Right hindlimb (tissue), 1 donor: ENCODE results near the gene MAN2A2.
"Not testable (repeated sequence)": the region's sequence is repeated elsewhere in the genome, so short reads cannot be mapped to it uniquely, and the experiment has no call there.

Experiments used
- DNase-seq: peaks from one replicate; pipeline ENCODE4 v3.0.0-alpha.2; 2018

The MAN2A2 gene

DNA sequence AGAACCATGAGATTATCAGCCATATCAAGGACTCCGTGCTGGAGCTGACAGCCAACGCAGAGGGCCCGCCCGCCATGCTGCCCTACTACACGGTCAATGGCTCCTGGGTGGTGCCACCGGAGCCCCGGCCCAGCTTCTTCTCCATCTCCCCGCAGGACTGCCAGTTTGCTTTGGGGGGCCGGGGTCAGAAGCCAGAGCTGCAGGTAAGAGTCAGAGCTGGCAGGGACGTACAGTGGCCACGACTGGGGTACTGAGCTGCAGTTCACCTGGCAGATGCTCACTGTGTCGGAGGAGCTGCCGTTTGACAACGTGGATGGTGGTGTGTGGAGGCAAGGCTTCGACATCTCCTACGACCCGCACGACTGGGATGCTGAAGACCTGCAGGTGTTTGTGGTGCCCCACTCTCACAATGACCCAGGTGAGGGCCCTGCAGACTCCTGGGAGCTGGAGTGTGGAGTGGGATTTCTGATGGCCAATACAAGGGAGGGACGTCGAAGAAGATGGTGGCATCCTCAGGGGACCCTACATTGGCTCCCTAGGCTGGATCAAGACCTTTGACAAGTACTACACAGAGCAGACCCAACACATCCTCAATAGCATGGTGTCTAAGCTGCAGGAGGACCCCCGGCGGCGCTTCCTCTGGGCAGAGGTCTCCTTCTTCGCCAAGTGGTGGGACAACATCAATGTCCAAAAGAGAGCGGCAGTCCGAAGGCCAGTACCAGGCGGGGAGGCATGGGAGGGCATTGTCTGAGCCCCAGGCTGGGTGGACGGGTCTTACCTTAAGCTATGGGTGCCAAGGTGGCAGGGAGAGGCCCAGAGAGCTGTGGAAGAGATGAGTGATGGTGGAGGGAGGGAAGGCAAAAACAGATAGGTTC is 2.4 kb downstream of the MAN2A2 start:
- DNase-seq: no peak

DNA sequence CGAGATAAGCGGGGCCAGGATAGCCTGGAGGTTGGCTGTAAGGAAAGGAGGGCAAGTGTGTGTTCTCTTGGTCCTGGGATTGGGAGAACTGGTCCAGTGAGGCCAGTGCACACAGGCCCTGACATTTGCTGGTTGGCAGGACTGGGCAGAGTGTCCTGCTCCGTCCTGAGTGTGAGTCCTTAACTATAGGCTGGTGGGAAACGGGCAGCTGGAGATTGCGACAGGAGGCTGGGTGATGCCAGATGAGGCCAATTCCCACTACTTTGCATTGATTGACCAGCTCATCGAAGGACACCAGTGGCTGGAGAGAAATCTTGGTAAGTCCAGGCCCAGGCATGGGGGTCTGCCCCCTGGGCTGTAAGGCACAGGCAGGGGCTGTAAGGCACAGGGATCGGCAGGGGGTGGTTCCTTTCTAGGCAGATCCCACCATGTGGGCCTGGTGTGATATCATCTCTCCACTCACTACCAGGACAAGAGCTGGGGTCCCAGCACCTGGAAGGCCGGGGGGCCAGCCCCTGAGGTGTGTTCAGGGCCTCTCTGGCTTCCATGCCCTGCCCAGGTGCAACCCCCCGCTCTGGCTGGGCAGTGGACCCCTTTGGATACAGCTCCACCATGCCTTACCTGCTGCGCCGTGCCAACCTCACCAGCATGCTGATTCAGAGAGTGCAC is 3.2 kb downstream of the MAN2A2 start:
- no peak for DNase-seq

DNA sequence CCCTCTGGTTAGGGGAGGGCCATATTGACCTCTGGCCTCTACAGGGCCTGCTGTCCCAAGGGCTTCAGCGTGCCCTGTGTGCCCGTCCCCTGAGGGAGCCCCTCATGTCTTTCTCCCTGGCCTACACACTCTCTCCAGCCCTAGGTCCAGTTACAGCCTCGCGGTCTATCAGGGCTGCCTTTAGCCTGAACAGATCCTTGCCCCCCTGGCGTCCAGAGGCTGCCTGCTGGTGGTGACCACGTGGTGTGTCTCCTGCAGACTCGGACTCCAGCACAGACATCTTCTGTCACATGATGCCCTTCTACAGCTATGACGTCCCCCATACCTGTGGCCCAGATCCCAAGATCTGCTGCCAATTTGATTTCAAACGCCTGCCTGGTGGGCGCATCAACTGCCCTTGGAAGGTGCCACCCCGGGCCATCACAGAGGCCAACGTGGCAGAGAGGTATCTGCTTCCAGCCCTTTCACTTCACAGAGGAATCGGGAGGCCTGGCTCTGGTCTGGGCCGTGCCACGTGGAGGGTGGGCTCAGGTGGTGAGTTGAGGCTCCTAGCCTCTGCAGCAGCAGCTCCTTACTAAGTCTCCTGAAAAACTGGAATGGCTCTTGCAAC is 4.1 kb downstream of the MAN2A2 start:
- no peak for DNase-seq

DNA sequence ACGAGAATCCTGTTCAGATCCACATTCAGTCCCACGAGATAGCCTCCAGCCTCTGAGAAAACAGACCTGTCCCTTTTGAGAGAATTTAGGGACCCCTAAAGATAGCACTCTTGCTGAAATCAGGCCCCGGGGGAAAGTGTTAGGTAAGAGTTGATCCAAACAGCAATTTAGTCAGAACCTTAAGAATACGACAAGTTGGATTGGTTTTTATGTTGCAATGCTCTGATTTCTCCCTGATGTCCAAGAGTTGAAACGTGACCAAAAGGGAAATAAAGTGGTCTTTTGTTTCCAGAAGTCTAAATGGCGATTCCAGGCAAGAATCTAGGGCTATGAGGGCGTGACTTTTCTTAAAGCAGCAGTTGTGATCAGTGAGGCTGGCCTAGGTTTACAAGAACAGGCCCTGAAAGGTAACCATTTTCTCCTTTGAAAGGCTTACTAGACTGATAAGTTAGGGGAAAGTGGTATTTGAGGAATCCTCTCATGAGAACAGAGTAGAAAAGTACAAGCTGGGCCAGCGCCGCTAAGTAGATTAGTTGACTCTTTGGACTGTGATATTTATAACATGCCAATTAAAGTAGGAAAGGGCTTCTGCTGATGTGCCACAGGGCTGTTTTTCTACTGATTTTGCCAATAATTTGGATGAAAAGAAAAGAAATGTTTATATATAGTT is 4.9 kb downstream of the MAN2A2 start:
- DNase-seq: no peak

DNA sequence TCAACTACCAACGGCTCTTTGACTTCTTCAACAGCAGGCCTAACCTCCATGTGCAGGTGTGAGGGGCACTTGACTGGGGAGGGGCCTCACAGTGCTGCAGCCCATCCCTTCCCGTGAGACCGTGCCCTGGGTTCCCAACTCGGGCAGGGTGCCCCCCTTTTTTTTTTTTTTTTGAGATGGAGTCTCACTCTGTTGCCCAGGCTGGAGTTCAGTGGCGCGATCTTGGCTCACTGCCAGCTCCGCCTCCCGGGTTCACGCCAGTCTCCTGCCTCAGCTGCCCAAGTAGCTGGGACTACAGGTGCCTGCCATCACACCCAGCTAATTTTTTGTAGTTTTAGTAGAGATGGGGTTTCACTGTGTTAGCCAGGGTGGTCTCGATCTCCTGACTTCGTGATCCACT is 6.3 kb downstream of the MAN2A2 start:
- DNase-seq: not testable (repeated sequence)

DNA sequence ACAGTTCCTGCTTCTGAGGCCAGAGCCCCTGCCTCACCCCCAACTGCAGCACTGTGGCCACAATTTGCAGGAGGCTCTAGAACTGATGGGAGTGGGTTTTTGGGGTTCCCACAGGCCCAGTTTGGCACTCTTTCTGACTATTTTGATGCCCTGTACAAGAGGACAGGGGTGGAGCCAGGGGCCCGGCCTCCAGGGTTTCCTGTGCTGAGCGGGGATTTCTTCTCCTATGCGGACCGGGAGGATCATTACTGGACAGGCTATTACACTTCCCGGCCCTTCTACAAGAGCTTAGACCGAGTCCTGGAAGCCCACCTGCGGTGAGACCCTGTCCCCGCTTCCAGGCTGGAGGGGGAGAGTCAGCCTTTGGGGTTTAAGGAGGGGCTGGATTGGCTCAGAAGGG is 6.9 kb downstream of the MAN2A2 start:
- DNase-seq: no peak

DNA sequence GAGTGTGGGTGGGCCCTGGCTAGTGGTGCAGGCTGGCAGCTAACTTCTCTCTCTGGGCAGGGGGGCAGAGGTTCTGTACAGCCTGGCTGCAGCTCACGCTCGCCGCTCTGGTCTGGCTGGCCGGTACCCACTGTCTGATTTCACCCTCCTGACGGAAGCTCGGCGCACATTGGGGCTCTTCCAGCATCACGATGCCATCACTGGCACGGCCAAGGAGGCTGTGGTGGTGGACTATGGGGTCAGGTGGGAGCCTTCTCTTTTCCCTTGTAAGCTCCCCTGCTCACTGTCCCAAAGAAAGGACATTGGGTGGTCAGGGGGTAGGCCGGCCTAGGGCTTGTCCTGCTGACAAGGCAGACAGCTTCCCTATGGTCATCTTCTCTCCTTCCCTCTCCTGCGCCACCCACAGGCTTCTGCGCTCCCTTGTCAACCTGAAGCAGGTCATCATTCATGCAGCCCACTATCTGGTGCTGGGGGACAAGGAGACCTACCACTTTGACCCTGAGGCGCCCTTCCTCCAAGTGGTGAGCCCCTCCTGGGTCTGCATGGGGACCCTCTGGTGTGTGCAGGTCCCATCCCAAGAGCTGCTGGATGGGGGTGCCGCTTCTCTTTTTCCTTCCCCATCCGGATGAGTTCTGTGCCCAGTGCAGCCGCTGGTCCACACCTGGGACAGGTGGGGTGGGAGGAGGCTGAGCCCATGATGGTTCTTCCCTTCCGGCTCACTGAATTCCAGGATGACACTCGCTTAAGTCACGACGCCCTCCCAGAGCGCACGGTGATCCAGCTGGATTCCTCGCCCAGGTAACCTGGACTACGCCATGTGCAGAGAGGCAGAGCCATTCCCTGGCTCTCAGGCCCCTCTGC is 7.6 kb downstream of the MAN2A2 start:
- no peak for DNase-seq

DNA sequence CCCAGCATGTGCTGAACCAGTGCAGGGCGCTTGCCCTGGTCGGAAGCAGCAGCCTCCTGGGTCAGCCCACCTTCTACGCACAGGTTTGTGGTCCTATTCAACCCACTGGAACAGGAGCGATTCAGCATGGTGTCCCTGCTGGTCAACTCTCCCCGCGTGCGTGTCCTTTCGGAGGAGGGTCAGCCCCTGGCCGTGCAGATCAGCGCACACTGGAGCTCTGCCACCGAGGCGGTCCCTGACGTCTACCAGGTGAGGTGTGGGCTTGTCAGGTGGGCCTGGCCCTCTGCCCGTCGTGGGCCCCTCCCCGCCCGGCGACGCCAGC is 8.2 kb downstream of the MAN2A2 start:
- DNase-seq: no peak

DNA sequence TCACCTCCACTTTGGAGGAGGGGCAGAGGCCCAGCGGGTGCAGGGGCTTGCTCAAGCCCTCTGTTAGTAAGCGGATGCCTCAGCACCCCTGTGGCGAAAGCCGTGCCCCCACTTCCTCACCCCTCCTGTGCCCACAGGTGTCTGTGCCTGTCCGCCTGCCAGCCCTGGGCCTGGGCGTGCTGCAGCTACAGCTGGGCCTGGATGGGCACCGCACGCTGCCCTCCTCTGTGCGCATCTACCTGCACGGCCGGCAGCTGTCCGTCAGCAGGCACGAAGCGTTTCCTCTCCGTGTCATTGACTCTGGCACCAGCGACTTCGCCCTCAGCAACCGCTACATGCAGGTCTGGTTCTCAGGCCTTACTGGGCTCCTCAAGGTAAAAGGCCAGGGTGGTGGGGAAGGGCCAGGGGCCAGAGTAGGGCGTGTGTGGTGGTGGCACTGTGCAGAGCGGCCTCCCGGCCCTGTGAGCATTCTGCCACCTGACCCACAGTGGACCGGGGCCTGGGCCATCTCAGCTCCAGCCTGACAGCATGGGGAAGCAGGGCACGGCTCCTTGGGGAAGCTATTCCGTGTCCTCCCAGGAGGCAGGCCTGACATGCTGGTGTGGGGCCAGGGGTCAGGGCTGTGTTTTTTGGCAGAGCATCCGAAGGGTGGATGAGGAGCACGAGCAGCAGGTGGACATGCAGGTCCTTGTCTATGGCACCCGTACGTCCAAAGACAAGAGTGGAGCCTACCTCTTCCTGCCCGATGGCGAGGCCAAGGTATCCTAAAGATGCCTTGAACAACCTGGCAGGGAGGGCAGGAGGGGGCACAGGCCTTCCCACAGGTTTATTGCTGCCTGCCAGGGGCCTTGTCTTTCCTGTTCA is 9.0 kb downstream of the MAN2A2 start:
- no peak for DNase-seq

DNA sequence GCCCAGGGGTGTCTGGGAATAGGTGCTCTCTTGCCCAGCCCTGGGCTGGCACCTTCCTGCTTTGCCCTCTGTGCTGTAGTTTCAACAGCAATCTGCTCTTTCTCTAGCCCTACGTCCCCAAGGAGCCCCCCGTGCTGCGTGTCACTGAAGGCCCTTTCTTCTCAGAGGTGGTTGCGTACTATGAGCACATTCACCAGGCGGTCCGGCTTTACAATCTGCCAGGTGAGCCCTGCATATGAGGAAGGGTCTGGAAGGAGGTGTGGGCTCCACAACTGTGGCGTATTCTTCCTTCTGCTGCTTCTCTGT is 9.6 kb downstream of the MAN2A2 start:
- DNase-seq: no peak

DNA sequence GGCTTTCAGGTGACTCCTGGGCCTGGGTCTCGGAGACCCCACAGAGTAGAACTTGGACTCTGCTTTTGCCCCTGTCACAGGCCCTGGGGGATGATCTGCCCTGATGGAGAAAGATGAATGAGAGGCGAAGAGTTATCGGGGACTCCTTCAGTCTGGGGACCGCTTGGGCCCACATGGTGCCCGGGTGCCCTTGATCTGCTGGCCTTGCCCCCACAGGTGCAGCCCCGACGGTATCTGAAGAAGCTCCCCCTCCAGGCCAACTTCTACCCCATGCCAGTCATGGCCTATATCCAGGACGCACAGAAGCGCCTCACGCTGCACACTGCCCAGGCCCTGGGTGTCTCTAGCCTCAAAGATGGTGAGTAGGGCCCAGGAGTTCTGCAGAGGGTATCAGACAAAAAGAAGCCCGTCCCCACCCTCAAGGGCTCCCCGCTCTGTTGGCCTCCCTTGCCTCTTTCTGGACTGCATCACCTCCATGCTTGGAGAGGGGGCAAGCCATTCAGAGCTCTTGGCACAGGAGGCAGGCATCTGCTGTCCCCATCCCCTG is 10.4 kb downstream of the MAN2A2 start:
- no peak for DNase-seq

DNA sequence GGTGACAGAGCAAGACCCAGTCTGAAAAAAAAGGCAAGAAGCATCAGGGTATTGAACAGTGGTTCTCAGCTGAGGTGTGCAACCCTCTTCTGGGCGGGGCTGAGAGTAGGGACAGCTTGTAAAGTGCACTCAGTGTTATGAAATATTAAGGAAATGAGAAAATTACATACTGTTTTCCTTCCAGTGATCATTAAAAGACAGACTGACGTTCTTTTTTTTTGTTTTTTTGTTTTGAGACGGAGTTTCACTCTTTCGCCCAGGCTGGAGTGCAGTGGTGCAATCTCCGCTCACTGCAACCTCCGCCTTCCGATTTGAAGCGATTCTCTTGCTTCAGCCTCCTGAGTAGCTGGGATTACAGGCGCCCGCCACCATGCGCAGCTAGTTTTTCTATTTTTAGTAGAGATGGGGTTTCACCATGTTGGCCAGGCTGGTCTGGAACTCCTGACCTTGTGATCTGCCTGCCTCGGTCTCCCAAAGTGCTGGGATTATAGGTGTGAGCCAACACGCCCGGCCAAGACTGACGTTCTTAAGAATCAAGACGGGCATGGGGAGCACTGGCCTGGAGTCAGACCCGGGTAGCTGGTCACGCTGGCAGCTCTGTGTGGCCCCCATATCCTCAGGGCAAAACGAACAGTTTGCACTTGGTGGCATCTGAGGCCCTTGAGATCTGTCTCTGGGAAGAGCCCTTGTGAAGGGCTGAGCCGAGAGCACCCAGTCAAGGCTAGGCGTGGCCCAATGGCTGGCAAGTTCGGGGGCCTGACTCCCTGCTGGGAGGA is 11.4 kb downstream of the MAN2A2 start:
- no peak for DNase-seq

DNA sequence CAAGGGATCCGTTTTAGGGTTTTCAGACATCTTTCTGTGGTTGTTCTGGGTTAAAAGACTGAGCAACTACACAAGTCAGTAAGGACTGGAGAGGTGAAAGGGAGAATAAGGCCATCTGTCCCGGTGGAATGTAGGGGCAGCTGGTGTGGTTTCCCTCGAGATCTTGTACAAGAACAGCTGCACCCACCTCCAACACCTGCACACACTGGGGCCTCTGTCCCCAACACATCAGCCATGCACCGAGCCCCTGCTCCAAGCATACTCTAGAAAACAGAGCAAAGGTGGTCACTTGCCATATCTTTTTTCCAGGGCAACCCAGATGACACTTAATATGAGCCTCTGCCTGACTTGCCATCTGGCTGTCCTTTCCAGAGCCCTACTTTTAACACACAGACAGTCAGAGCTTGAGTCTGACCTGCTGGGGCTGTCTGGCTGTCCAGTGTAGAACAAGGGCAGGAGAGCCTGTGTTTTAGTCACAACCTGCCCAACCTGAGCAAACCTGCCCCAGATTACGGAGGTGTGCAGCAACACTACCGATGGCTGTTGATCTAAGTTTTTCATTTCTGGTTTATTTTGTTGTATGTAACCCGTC is 12.2 kb downstream of the MAN2A2 start:
- no peak for DNase-seq

DNA sequence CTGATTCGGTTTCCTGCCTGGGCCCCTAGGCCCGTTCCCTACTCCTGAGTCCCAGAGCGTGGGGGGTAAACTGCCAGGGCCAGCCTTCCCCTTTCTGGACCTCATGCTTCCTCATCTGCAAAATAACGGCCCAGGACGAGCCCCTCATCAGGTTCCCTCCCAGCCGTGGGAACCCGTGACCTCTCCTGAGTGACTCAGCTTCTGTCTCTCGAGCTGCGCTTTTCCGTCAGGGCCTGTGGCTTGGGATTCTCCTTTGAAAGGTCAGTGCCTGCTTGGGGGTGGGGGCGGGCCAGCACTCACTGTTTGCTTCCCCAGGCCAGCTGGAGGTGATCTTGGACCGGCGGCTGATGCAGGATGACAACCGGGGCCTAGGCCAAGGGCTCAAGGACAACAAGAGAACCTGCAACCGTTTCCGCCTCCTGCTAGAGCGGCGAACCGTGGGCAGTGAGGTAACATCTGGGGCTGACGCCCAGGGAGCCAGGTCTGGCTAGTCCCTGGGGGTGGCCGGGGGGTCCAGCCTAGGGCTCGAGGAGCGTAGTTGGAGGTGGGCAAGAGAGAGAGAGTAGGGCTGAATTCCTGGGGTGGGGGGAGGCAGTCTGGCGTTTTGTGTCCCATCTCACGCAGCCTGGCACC is 12.8 kb downstream of the MAN2A2 start:
- no peak for DNase-seq

DNA sequence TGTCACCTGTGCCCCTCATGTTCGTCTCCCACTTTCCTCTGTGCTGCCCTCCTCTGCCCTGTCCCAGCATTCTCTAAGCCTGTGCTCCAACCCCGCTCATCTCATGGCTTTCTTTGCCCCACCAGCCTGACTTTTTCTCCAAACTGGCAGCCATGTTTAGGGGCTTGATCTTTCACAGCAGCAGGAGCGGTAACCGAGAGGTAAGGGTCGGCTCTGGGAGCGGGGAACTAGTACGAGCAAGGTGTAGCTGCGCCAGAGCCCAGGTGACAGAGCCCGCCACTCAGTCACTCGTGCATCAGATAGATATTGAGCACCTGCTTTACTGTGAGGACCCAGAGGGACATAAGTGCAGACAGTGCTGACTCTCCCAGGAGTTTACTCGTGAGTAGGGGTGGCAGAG is 13.4 kb downstream of the MAN2A2 start:
- DNase-seq: no peak

DNA sequence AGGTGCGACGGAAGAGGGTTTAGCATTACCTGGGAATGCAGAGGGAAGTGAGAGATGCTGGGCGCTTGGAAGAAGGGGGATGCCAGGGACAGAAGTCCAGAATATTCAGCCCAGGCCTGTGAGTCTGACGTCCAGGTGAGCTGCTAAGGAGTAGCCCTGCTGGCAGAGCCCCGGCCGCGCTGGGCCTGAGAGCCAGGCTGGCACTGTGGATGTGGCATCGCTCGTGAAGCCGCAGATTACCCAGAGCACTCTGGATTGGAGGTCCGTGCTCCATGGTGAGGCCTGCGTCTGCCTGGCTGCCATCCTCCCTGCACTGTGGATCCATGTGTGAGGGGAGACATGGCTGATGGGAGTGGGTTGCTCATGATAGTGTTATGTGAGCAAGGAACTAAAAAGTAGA is 14.5 kb downstream of the MAN2A2 start:
- no peak for DNase-seq

DNA sequence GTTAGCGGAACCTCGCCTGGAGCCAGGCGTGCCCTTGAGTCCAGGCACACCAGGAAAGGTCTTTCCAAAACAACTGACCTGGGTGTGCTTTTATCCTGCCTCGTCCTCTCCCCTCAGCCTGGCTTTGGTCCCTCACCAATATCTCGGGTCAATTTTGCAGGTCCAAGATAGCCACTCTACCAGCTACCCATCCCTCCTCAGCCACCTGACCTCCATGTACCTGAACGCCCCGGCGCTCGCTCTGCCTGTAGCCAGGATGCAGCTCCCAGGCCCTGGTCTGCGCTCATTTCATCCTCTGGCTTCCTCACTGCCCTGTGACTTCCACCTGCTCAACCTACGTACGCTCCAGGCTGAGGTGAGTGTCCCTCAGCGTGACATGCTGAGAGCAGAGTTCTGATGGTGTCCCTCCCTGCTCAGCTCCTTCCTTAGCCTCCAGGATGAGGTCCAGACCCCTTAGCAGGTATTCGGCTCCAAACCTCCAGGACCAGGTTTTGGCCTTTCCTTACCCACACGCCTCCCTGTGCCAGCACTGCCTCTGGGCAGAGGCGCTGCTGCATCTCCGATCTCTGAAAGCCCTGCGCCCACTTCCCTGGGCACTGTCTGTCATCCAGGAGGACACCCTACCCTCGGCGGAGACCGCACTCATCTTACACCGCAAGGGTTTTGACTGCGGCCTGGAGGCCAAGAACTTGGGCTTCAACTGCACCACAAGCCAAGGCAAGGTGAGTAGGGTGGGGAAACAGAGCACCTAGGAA is 15.1 kb downstream of the MAN2A2 start:
- no peak for DNase-seq

DNA sequence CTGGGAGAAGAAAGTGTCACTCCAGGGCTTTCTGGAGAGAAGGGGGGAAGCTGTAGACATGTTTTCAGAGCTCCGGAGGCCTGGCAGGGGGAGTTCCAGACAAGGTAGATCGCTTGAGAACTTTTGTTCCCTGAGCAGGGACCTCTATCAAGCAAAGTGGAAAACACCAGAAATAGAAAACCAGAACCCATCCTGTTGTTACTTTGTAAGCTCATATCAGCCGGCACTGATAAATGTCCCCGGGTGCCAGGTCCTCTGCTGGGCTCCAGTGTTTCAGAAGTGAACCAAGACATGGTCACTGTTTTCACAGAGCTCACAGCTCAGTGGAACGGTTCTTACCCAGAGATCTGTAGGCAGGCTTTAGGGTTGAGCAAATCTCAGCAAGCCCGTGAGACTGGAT is 15.7 kb downstream of the MAN2A2 start:
- no peak for DNase-seq

DNA sequence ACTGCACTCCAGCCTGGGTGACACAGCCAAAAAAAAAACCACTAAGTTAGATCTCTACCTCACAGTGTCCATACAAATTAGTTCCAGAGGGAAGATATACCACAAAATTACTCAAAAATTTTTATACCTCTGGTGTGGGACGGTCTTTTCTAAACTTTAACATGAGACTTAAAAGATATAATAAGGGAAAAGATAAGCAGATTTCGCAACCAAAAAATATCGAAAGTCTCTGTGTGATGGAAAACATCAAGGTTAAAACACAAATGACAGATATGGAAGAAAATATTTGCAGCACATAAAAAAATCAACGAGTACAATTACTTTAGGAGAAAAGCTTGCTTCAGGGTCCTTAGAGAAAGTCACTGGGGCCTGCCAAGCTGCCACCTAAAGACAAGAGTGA is 18.8 kb downstream of the MAN2A2 start:
- DNase-seq: no peak
